Right lobe of liver (tissue), 4 donors: ENCODE results near the gene HSPA12A.

Source experiments
- POLR2A ChIP-seq: fragments of 450-650 bp; IDR thresholded peaks from one replicate; pipeline ENCODE4 v1.6.1; 2017; ENCODE audit warnings: antibody characterized with exemption, mild to moderate bottlenecking
- TF ChIP-seq, protein P1 (sequence below), 4 donors: fragments of 200-600 bp in 3 of 4; fragments of 450-650 bp in 1 of 4; IDR thresholded peaks; one replicate each; pipeline versions ENCODE4 v1.5.1 to v1.8.0; 2016 to 2022; ENCODE audit warnings: antibody characterized with exemption in 4 of 4, mild to moderate bottlenecking in 2 of 4
- donor health status: DM: no; HTN: no; CAD: no.
- donor health status: DM: no; HTN: no; CAD: no.
- donor health status: DM: no; HTN: yes; CAD: no.

- TF ChIP-seq, protein P1, sequence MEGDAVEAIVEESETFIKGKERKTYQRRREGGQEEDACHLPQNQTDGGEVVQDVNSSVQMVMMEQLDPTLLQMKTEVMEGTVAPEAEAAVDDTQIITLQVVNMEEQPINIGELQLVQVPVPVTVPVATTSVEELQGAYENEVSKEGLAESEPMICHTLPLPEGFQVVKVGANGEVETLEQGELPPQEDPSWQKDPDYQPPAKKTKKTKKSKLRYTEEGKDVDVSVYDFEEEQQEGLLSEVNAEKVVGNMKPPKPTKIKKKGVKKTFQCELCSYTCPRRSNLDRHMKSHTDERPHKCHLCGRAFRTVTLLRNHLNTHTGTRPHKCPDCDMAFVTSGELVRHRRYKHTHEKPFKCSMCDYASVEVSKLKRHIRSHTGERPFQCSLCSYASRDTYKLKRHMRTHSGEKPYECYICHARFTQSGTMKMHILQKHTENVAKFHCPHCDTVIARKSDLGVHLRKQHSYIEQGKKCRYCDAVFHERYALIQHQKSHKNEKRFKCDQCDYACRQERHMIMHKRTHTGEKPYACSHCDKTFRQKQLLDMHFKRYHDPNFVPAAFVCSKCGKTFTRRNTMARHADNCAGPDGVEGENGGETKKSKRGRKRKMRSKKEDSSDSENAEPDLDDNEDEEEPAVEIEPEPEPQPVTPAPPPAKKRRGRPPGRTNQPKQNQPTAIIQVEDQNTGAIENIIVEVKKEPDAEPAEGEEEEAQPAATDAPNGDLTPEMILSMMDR (IDR thresholded peaks at IDR 0.05) = no peak
- TF ChIP-seq POLR2A = no peak
Measured at GRCh38 chr10:116706281-116706680, 36.1 kb downstream of the HSPA12A start.
